ENCODE results near the gene TRIM41.
"Not testable (repeated sequence)": the region's sequence is repeated elsewhere in the genome, so short reads cannot be mapped to it uniquely, and the experiment has no call there.

The TRIM41 gene

GRCh38 chr5:181283347-181283746 lies 60.3 kb downstream of the TRIM41 start:
- in situ Hi-C loops (cut with HindIII; ENCODE audit: low sequenced_read_pairs), result no loop called here
- H3K4me3 ChIP-seq (ENCODE audit: low read depth, low read length), result no peak overlapping the region
- DNase-seq (ENCODE audit: low read depth), result no peak
- no peak for TF ChIP-seq CTCF (IDR thresholded peaks at IDR 0.05; ENCODE audit: low read depth, low read length, missing control alignments)

GRCh38 chr5:181283841-181284755 lies 61.0 kb downstream of the TRIM41 start:
- TF ChIP-seq CTCF (IDR thresholded peaks at IDR 0.05; ENCODE audit: low read depth, low read length, missing control alignments), result peak; percentile 7
- DNase-seq (ENCODE audit: low read depth); in situ Hi-C loops (cut with HindIII; ENCODE audit: low sequenced_read_pairs); H3K4me3 ChIP-seq (ENCODE audit: low read depth, low read length): not testable (repeated sequence)

Measured in astrocyte of the cerebellum (primary cell).